ENCODE data around the gene VPS18.

The VPS18 gene

DNA sequence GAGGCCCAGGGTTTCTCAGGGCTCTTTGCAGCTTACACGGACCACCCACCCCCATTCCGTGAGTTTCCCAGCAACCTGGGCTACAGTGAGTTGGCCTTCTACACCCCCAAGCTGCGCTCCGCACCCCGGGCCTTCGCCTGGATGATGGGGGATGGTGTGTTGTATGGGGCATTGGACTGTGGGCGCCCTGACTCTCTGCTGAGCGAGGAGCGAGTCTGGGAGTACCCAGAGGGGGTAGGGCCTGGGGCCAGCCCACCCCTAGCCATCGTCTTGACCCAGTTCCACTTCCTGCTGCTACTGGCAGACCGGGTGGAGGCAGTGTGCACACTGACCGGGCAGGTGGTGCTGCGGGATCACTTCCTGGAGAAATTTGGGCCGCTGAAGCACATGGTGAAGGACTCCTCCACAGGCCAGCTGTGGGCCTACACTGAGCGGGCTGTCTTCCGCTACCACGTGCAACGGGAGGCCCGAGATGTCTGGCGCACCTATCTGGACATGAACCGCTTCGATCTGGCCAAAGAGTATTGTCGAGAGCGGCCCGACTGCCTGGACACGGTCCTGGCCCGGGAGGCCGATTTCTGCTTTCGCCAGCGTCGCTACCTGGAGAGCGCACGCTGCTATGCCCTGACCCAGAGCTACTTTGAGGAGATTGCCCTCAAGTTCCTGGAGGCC, 5.4 kb downstream of the VPS18 start:
- DNase-seq (ENCODE audit: low read depth in 3 of 3): no peak

DNA sequence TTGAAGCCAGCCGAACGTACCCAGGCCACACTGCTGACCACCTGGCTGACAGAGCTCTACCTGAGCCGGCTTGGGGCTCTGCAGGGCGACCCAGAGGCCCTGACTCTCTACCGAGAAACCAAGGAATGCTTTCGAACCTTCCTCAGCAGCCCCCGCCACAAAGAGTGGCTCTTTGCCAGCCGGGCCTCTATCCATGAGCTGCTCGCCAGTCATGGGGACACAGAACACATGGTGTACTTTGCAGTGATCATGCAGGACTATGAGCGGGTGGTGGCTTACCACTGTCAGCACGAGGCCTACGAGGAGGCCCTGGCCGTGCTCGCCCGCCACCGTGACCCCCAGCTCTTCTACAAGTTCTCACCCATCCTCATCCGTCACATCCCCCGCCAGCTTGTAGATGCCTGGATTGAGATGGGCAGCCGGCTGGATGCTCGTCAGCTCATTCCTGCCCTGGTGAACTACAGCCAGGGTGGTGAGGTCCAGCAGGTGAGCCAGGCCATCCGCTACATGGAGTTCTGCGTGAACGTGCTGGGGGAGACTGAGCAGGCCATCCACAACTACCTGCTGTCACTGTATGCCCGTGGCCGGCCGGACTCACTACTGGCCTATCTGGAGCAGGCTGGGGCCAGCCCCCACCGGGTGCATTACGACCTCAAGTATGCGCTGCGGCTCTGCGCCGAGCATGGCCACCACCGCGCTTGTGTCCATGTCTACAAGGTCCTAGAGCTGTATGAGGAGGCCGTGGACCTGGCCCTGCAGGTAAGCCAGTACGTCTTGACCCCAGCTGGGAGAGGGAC, 6.2 kb downstream of the VPS18 start:
- DNase-seq (ENCODE audit: low read depth in 3 of 3): no peak

DNA sequence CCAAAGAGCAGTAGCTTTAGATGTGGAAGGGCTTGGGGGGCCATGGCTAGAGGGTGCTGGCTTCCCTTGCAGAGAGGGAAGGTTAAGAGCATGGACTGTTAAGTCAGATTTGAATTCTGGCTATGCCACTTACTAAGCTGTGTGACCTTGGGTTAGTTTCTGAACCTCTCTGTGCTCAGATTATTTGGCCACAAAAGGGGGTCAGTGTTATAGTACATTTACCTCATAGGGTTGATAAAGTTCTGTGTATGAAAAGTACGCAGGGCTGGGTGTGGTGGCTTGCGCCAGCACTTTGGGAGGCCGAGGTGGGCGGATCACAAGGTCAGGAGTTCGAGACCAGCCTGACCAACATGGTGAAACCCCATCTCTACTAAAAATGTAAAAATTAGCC, 6.8 kb downstream of the VPS18 start:
- DNase-seq (ENCODE audit: low read depth in 3 of 3): no peak

DNA sequence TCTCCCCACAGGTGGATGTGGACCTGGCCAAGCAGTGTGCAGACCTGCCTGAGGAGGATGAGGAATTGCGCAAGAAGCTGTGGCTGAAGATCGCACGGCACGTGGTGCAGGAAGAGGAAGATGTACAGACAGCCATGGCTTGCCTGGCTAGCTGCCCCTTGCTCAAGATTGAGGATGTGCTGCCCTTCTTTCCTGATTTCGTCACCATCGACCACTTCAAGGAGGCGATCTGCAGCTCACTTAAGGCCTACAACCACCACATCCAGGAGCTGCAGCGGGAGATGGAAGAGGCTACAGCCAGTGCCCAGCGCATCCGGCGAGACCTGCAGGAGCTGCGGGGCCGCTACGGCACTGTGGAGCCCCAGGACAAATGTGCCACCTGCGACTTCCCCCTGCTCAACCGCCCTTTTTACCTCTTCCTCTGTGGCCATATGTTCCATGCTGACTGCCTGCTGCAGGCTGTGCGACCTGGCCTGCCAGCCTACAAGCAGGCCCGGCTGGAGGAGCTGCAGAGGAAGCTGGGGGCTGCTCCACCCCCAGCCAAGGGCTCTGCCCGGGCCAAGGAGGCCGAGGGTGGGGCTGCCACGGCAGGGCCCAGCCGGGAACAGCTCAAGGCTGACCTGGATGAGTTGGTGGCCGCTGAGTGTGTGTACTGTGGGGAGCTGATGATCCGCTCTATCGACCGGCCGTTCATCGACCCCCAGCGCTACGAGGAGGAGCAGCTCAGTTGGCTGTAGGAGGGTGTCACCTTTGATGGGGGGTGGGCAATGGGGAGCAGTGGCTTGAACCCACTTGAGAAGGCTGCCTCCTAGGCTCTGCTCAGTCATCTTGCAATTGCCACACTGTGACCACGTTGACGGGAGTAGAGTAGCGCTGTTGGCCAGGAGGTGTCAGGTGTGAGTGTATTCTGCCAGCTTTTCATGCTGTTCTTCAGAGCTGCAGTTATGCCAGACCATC, 8.6 kb downstream of the VPS18 start:
- DNase-seq (ENCODE audit: low read depth in 3 of 3): no peak

DNA sequence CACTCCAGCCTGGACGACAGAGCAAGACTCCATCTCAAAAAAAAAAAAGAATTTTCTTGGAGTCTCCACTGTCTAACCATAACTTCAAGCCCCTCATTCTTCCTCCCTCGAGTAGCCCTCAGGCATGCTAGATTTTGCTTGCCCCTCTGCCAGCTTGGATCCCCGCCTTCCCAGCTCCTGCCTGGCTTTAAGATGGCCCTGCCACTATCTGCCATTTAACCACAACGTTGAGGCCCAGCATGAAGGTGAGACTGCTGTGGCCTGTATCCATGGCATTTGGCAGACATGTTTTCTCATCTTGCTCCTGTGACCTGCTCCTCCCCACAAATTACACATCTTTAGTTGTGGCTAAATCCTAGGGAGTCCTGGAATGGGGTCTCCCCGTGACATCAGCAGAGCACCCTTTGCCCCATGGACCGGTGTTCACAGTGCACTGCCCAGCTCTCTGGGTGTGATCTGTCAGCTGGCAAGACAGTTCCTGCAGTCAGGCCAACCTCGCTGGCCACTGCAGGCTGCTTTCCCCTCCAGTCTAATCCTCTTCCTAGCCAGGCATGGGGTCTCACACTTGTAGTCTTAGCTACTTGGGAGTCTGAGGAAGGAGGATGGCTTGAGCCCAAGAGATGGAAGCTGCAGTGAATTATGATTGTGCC, 10.4 kb downstream of the VPS18 start:
- DNase-seq (ENCODE audit: low read depth in 3 of 3): no peak

DNA sequence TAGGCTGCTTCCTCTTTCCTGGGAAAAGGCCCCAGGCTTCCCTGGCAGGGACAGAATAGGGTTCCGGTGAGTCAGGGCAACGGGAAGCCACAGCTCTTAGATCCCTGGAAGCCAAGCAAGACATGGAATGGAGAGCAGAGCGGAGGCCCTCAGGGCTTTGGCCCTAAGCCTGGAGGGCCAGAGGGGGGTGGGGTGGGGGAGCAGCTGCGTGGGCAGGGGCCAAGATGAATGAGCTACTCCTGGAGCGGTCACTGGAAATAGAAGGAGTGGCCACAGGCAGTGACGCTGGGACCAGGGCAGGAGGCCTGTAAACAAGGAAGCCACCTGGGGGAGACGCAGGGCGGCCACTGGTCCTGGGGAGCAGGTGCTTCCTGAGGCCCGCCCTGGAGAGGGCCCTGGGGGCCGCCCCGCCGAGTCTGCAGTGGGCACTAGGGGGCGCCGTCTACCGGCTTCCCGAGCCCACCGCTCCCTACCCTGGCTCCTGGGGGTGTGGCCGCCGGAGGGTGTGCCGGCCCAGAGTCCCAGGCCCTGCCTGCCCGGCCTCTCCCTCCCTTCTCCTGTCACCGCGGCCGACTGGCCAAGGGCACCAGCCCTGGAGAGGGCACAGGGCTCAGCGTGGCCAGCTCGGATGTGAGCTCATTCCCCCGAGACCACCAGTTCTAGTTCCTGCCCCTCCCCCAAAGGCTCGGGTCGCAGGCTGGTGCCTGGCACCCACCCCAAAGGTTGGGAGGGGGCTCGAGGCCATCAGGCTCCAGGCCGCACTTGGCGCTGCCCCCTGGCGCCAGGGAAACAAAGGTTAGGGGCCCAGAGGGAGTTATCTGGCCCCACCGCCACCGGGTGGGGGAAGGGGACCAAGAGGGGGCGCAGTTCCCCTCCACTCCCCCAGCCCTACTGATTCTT, 12.1 kb downstream of the VPS18 start:
- peak; percentile 63 to 83 (median 72) for DNase-seq (ENCODE audit: low read depth in 3 of 3)

DNA sequence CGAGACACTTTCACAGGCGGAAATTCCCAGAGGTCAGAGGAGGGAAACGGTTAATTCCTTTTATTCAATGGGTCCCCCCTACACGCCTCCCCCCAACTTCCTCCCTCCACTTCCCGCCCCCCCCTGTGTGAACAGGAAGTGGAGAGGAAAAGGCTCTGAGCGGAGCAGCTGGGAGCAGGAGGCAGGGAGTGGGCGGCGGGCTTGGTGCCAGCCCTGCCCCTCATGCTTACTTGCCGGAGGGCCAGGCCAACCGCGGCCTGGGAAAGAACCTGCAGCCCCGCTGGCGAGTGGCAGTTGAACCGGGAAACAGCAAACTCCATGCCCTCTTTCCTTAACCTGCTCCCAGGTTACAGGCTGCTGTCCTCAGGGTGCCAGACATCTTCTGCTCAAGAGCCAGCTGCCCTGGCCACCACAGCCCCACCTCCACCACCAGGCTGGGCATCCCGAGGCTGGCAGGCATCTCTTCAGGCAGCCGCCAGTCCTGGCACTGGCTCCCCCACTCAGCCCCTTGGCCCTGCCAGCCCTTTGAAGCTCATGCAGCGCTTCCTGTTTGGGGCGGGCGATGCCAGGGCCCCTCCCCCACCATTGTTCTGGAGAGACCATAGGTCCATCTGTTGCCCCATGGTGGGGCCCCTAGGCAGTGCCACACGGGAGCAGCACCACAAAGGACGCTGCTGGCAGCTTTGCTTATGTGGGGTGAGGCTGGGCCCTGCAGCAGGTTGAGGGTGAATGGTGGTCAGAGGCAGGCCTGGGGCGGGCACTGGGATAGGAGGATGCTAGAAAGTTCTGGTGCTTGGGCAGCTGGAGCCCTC, 12.9 kb downstream of the VPS18 start:
- DNase-seq (ENCODE audit: low read depth in 3 of 3): peak in 1 of 3 donors; percentile 40

DNA sequence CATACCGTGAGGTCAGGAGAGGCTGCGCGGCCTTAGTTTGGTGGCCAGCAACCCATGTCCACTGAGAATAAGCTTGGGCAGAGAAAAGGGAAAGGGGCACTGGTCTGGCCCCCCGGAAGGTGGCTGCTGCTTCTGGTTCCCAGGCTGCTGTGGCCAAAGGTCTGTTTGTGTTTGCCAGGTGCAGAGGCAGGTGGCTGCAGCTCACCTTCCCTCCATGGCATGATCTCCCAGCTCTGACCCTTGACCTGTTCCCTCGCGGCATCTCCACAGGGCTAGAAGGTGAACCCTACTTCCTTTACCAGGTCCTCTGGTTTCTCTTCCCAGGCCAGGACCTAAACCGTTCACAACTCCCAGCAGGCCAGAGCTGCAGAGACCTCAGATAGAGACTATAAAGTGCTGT, 13.8 kb downstream of the VPS18 start:
- DNase-seq (ENCODE audit: low read depth in 3 of 3): no peak

DNA sequence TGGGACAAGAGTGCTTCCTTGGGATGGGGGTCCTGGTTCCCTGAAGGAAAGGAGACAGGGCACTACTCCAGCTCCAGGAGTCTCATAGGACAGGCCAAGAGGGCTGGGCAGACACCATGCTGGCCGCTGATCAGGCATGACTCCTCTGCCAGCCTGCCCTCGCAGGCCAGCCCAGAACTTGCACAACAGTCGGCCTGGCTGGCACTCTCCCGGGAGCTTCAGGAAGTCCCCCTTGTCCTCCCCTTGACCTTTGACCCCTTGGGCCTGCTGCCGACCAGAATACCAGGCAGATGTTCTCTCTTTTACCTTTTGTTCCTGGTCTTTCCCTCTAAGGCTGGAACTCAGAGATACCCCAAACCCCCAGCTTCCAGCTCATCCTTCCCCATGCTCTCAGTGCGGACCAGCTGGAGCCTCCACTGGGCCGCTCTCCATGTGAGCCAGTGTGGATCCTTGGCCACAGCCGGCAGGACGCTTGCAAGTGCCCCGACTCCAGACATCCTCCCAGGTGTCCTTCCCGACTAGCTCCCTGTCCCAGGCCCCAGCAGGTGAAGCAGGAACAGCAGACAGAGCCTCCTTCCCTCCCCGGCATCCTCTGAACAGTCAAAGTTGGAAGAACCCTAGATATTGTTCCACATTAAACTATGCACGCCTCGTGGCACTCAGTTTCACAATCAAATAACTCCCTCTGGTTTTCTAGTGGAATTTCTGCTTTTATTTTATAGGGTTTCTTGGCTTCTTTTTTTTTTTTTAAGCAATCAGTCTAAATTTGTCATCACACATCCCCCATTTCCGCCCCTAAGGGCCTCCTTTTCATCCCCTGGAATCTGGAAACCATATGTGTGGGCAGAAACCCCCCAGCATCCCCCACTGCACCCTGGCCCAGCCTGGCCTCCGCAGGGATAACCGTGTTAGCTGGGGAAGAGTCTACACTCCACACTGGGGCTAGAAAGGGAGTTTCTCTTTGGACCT, 15.7 kb downstream of the VPS18 start:
- DNase-seq (ENCODE audit: low read depth in 3 of 3): no peak

DNA sequence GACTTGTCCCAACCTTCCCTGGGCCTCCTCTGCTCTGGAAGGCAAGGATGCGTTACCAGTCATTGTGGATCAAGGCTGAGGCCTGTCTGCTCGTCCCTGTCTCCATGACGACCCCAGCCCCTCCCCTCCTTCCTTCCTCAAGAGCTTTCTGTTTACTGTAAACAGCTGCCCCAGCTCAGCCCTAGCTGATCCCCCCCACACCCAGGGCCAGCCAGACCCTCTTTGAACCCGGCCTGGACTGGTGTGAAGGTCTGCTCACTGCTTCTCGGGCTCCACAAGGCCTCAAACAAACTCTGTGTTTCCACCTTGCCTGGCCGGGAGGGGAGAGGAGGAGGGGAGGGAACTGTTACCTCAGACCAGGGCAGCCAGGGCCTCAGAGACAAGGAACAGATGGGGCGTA, 16.9 kb downstream of the VPS18 start:
- DNase-seq (ENCODE audit: low read depth in 3 of 3): no peak

DNA sequence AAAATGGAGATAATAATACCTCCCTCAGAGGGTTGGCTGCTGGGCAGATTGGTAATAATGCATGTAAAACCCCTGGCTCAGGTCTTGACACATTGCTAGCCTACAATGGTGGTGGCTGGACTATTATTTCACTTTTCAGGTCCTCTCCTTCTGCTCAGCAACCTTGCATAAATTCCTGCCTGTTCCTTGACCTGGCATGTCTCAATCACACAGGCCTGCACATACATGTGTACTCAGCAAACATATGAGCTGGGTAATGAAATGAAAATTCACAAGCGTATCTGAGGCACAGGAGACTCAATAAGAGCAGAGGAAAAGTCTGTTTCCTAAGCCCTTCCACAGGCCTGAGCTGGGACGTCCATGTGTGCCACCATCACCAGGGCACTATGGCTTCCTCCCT, 17.4 kb downstream of the VPS18 start:
- DNase-seq (ENCODE audit: low read depth in 3 of 3): no peak

DNA sequence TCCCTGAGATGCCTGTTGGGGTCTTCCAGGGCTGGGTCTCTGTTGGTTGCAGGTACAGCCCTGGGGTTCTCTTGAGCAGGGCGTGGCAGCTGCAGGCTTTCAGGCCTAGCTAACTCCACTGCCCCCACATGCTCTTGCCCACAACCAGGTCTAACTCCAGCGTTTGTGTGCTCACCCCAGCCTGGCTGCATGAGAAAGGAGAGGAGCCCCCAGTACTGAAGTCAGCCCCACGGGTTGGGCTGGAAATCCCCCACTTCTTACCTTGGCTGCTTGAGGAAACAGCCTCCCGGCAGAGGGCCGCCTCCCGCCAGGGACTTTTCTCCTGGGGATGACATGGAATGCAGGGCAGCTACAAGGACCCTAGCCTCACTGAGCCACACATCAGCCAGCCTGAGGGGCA, 18.2 kb downstream of the VPS18 start:
- no peak for DNase-seq (ENCODE audit: low read depth in 3 of 3)

DNA sequence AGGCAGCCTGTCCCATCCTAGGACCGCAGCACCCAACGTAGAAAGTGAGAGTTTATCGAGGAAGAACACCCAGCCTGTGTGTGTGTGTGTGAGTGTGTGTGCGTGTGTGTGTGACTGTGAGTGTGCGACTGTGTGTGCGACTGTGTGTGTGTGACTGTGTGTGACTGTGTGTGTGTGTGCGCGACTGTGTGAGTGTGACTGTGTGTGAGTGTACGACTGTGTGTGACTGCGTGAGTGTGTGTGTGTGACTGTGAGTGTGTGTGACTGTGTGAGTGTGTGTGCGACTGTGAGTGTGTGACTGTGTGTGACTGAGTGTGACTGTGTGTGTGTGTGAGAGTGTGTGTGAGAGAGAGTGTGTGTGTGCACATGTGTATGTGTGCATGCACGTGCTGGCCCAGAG, 19.8 kb downstream of the VPS18 start:
- DNase-seq (ENCODE audit: low read depth in 3 of 3): no peak

DNA sequence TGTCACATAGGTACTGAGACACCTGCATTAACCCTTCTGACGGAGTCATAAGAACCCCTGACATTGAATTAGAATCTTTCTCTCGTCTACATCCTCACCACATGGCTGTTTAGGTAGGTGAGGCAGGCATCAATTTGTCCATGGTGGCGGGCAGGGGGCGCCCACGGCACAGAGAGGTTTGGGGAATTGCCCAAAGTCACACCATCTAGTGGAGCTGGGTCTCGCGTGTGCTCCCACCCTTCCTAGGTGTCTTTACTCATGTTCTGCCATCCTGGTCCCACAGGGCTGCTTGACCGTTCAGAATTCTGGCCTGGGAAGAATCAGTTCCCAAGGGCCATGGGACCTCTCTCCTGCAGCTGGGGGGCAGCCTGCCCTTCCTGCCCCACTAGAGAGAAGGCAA, 20.2 kb downstream of the VPS18 start:
- DNase-seq (ENCODE audit: low read depth in 3 of 3): no peak

DNA sequence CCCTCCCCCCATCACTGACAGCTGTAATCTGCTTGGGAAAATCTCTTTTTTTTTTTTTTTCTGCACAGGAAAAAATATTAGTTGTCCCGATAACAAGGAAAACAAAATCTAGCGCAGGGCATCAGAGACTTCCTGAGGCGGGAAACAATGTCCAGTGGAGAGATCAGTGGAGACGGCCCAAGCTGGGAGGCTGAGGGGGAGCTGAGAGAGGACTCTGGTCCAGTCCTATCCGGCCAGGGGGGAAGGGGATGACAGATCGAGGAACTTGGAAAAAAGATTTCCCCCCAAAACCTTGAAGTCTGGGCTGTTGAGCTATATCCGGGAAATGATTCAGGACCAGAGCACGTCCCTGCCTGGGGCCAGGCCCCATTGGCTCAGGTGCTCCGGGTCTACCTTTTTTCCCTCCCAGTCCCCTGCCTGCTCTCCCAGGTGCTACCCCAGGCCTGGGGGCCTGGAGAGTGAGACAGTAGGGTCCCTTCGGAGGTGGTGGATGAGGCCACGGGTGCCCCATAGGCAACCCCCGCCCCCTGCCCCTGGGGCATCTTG, 20.9 kb downstream of the VPS18 start:
- no peak for DNase-seq (ENCODE audit: low read depth in 3 of 3)

DNA sequence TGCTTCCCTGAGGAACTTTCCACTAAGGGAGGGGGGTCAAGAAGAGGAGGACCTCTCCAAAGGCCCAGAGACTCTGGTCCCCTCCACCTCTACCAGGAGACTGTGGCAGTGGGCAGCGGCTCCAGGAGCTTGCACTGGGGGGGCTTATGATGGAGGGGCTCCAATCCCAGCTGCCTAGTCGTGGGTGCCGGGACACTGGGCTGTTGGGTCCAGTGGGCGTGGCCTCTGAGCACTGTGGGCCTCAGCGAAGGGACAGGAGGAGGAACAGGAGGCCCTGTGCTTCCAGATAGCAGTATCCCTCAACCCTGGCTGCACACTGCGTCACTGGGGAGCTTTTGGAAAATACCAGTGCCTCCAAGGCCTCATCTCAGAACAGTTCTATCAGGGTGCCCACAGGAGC, 21.4 kb downstream of the VPS18 start:
- DNase-seq (ENCODE audit: low read depth in 3 of 3): no peak

DNA sequence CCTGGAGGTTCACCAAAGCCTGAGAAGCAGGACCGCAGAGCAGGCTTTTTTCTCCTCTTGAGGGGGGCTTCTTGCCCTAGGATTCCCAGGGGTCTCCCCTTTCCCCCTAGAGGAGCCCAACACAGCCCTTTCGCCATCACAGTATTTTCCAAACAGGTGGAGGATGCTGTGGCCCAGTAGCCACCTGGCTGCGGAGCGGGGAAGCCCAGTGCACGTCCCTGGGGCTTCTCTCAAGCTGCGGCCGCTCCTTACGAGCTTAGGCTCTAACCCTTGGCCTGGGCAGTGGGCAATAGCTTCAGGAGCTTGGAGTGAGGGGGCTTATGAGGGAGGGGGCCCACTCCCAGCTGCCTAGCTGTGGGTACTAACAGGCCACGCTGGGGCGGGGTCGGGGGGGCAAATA, 23.3 kb downstream of the VPS18 start:
- DNase-seq (ENCODE audit: low read depth in 3 of 3): no peak

DNA sequence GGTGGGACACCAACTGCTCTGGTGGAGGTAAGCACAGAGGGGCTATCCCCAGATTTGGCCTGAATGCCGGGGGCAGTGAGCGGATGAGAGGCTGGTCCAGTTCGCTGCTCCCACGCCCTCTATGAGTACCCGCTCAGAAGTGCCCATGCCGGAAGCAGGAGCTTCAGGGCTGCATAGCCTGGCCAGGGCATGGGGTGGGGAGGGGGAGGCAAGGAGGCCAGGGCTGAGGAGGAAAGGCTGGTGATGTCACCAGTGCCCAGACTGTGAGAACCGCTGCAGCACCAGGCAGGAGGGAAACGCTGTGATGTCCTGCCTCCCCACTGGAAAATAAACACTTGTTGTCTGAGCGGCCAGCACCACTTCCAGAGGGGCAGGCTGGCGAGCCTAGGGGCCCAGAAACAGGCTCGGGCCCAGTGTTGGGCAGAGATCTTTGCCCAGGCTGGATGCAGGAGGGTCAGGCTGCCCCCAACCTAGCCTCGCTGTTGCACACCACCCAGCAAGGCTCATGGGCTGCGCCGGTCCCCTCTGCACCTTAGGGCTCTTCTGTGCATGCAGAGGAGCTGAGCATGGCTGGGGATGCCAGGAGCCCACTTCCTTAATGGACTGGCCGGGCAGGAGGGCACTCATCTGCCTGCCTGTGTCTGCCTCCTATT, 24.0 kb downstream of the VPS18 start:
- no peak for DNase-seq (ENCODE audit: low read depth in 3 of 3)

Data from stimulated activated CD4-positive, alpha-beta T cell treated with anti-CD3 and anti-CD28 coated beads, TNF-alpha, amount 100 ng/mL, for 48 hours (primary cell).